GM12892 (cell line): ENCODE data around the gene ZNF697.

Experiments
- POLR2A ChIP-seq: IDR thresholded peaks from 2 replicates; pipeline ENCODE4 v1.6.1; 2011; ENCODE audit warnings: low read depth, low read length, control low read depth
- POLR2AphosphoS5 ChIP-seq: IDR thresholded peaks from 2 replicates; pipeline ENCODE4 v1.6.1; 2011; ENCODE audit warnings: low read depth, low read length, control low read depth
- TAF1 ChIP-seq: IDR thresholded peaks from 2 replicates; pipeline ENCODE4 v1.6.1; 2011; ENCODE audit warnings: low read depth, mild to moderate bottlenecking, control low read depth, low read length, borderline replicate concordance

DNA sequence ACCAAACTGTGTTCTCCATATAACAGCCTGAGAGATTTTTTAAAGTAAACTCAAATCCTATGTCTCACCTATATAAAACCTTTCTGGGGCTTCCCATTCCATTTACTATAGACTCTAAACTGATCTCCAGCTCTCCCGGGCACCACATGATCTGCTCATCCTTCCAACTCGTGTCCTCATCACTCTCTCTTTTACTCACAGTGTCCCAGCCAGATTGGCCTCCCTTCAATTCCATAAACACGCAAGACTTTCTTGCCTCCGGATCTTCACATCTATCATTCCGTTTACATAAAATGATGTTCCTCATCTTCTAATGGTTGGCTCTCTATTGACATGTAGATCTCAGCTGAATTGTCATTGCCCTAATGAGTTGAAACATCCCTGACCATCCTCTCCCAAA, 59.4 kb downstream of the ZNF697 start:
- no peak for TF ChIP-seq POLR2A
- no peak for TF ChIP-seq TAF1
- no peak for TF ChIP-seq POLR2AphosphoS5
